PFSK-1 (cell line): ENCODE results near the gene ETHE1.

ENCODE experiments used
- FOXP2 ChIP-seq: optimal IDR thresholded peaks from 2 replicates; pipeline ENCODE3; 2011; ENCODE audit warnings: borderline replicate concordance, control low read depth, inconsistent platforms; ENCODE audit not compliant: insufficient read depth; ENCODE audit errors: extremely low read length, extremely low read depth
- POLR2AphosphoS5 ChIP-seq: IDR thresholded peaks from 2 replicates; pipeline ENCODE4 v1.6.1; 2012; ENCODE audit warnings: low read depth, mild to moderate bottlenecking, control low read depth, low read length, moderate library complexity
- REST ChIP-seq, 2 experiments: IDR thresholded peaks; 2 replicates each; pipeline versions ENCODE4 v1.6.1 to v1.8.0; 2011 to 2012; ENCODE audit warnings: low read depth in 2 of 2, low read length in 2 of 2, control low read depth in 1 of 2, inconsistent platforms in 1 of 2, mild to moderate bottlenecking in 1 of 2, moderate library complexity in 1 of 2; ENCODE audit not compliant: insufficient read depth in 1 of 2
- SIN3A ChIP-seq: IDR thresholded peaks from 2 replicates; pipeline ENCODE4 v1.6.1; 2012; ENCODE audit warnings: mild to moderate bottlenecking, low read length, moderate library complexity, borderline replicate concordance; ENCODE audit not compliant: insufficient read depth
- TAF1 ChIP-seq: IDR thresholded peaks from 2 replicates; pipeline ENCODE4 v1.6.1; 2012; ENCODE audit warnings: low read length, control low read depth, borderline replicate concordance; ENCODE audit not compliant: insufficient read depth

DNA sequence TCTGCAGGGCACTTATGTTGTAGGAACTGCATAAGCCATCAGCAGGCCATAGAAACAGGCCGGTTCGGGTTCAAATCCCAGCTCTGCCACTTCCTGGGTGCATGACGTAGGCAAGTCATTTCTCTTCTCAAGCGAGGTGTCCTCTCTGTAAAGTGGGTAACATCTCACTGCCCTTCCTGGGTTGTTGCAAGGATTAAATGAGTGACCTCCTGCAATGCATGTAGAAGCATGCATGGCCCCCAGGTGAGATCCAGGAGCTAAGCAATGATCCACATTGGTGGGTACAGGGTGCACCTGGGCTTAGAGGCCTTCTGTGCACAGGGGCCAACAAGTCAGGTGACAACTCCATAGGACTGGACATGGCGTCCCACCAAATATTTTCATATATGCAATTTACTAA, 36.2 kb downstream of the ETHE1 start:
- TF ChIP-seq REST (IDR thresholded peaks at IDR 0.05; ENCODE audit: insufficient read depth in 1 of 2, low read depth in 2 of 2, low read length in 2 of 2), result no peak
- no peak for TF ChIP-seq POLR2AphosphoS5
- no peak for TF ChIP-seq FOXP2
- TF ChIP-seq TAF1, result no peak
- no peak for TF ChIP-seq SIN3A
